ENCODE results near the gene SH2D3A. TPM values are rescaled to one million over a fixed set of nuclear protein-coding genes. Genes with fewer than 3 reads are reported as not detected.

The SH2D3A gene
- total RNA-seq, 1 experiment from 2014 or later: 2.2 TPM

GRCh38 chr19:6712231-6712630 lies 55.0 kb downstream of the SH2D3A start:
- Histone ChIP-seq H3K27ac (ENCODE audit: low read length) (no peak overlapping the region), H3K4me1 (ENCODE audit: control insufficient read depth, insufficient read depth, low read length) (no peaks in the 10 kb centered on the region), H3K4me3 (ENCODE audit: low read depth in 2 of 2, low read length in 2 of 2) (no peak overlapping the region), H3K36me3 (ENCODE audit: control insufficient read depth, insufficient read depth, low read length) (no peaks in the 10 kb centered on the region), H3K27me3 (ENCODE audit: control insufficient read depth, insufficient read depth, low read length) (no peaks in the 10 kb centered on the region), H3K9me3 (ENCODE audit: control insufficient read depth, insufficient read depth, low read depth, low read length) (no peaks in the 10 kb centered on the region)
- ATAC-seq (no peak), DNase-seq (ENCODE audit: low read depth, low spot score) (no peak)
- ChIA-PET POLR2A (no interaction called here), CTCF (no interaction called here)
- BruUV-seq (replicated peaks): no TSS peak
- TF ChIP-seq REST (IDR thresholded peaks at IDR 0.05; ENCODE audit: insufficient read depth in 1 of 2, low read depth in 2 of 2, low read length in 1 of 2): no peak
- no peak for TF ChIP-seq SIN3A (IDR thresholded peaks at IDR 0.05; ENCODE audit: borderline replicate concordance, insufficient read depth, low read depth, low read length)
- in situ Hi-C loops (cut with HindIII; ENCODE audit: low pct_unique_long_range_greater_than_20kb, low sequenced_read_pairs): no loop called here
- intact Hi-C loops (cut with micrococcal nuclease; ENCODE audit: unreplicated experiment): no loop called here

GRCh38 chr19:6711605-6712004 lies 55.6 kb downstream of the SH2D3A start:
- intact Hi-C loops (cut with micrococcal nuclease; ENCODE audit: unreplicated experiment) (no loop called here), in situ Hi-C loops (cut with HindIII; ENCODE audit: low pct_unique_long_range_greater_than_20kb, low sequenced_read_pairs) (no loop called here)
- H3K27ac ChIP-seq (ENCODE audit: low read length): no peak overlapping the region
- ChIA-PET POLR2A (no interaction called here), CTCF (no interaction called here)
- ATAC-seq (no peak; the same call in 1 of the 2 replicates), DNase-seq (ENCODE audit: low read depth, low spot score) (no peak)
- H3K4me1 ChIP-seq (ENCODE audit: control insufficient read depth, insufficient read depth, low read length): no peaks in the 10 kb centered on the region
- no TSS peak for BruUV-seq (replicated peaks)
- no peaks in the 10 kb centered on the region for H3K36me3 ChIP-seq (ENCODE audit: control insufficient read depth, insufficient read depth, low read length)
- no peak for TF ChIP-seq TCF7L2 (IDR thresholded peaks at IDR 0.05; ENCODE audit: low read depth, low read length)
- no peak for TF ChIP-seq REST (IDR thresholded peaks at IDR 0.05; ENCODE audit: insufficient read depth in 1 of 2, low read depth in 2 of 2, low read length in 1 of 2)
- TF ChIP-seq SIN3A (IDR thresholded peaks at IDR 0.05; ENCODE audit: borderline replicate concordance, insufficient read depth, low read depth, low read length): no peak
- no peak for TF ChIP-seq CTCF (IDR thresholded peaks at IDR 0.05)
- no peaks in the 10 kb centered on the region for H3K27me3 ChIP-seq (ENCODE audit: control insufficient read depth, insufficient read depth, low read length)
- H3K4me3 ChIP-seq (ENCODE audit: low read depth in 2 of 2, low read length in 2 of 2): no peak overlapping the region
- H3K9me3 ChIP-seq (ENCODE audit: control insufficient read depth, insufficient read depth, low read depth, low read length): no peaks in the 10 kb centered on the region
